H54 (cell line): ENCODE results near the gene C1orf94.
A peak's percentile ranks its signal among the peaks of the same experiment; 100 is the strongest.

Experiments used
- DNase-seq: peaks from one replicate; pipeline ENCODE4 v3.0.0; 2011; ENCODE audit warnings: low spot score, mixed read lengths; ENCODE audit not compliant: insufficient read length
- FAIRE-seq: peaks from 3 replicates; lab custom pipeline; 2011; peaks lifted over from hg19 to GRCh38; lab: Jason Lieb, UNC
- POLR2A ChIP-seq: IDR thresholded peaks from 2 replicates; pipeline ENCODE4 v1.6.1; 2011; ENCODE audit warnings: low read depth, mild to moderate bottlenecking, low read length

Gene C1orf94

GRCh38 chr1:34262921-34263320 lies 86.2 kb downstream of the C1orf94 start:
- no peak for FAIRE-seq
- no peak for TF ChIP-seq POLR2A

GRCh38 chr1:34263406-34263805 lies 86.7 kb downstream of the C1orf94 start:
- DNase-seq (no peak), FAIRE-seq (no peak)
- TF ChIP-seq POLR2A = no peak

More at GRCh38 chr1:34262921-34263320, 86.2 kb downstream of the C1orf94 start:
- DNase-seq = no peak

- FAIRE-seq = no peak
- no peak for TF ChIP-seq POLR2A
- DNase-seq = no peak
Observed at GRCh38 chr1:34265396-34265795, 88.7 kb downstream of the C1orf94 start.

- FAIRE-seq (no peak), DNase-seq (peak; percentile 38)
- TF ChIP-seq POLR2A = no peak
Observed at GRCh38 chr1:34266127-34266951, 89.6 kb downstream of the C1orf94 start.

- TF ChIP-seq POLR2A = no peak
- FAIRE-seq (no peak), DNase-seq (no peak)
Observed at GRCh38 chr1:34267326-34267725, 90.6 kb downstream of the C1orf94 start.

GRCh38 chr1:34268311-34268954 lies 91.7 kb downstream of the C1orf94 start:
- peak; percentile 91 for FAIRE-seq
- no peak for TF ChIP-seq POLR2A
- DNase-seq = peak; percentile 57
